ENCODE results near the gene PSMB3. TPM values are rescaled to one million over a fixed set of nuclear protein-coding genes. Genes with fewer than 3 reads are reported as not detected.

The PSMB3 gene
- 346 TPM for total RNA-seq (2021; ENCODE audit: unreplicated experiment)
- polyA plus RNA-seq (2012), result 387 and 435 TPM in 2 replicates
- percentile 75 among the genes with signal in this experiment for Bru-seq, nascent RNA
- BruChase-seq, experiment 1, labeled RNA remaining after a 6-hour chase, result percentile 86 among the genes with signal in this experiment
- percentile 74 among the genes with signal in this experiment for BruChase-seq, experiment 2, labeled RNA remaining after a 2-hour chase
- long read RNA-seq, transcript PSMB3-212 (5 exons, 552 nt), result minor isoform, 5 of 149 reads
- long read RNA-seq, transcript PSMB3-211 (6 exons, 773 nt), result major isoform, 133 of 149 reads
- long read RNA-seq, partial matches to known transcripts, result 7 of 149 reads
- long read RNA-seq, other reads (novel, unspliced or antisense), result 4 of 149 reads

DNA sequence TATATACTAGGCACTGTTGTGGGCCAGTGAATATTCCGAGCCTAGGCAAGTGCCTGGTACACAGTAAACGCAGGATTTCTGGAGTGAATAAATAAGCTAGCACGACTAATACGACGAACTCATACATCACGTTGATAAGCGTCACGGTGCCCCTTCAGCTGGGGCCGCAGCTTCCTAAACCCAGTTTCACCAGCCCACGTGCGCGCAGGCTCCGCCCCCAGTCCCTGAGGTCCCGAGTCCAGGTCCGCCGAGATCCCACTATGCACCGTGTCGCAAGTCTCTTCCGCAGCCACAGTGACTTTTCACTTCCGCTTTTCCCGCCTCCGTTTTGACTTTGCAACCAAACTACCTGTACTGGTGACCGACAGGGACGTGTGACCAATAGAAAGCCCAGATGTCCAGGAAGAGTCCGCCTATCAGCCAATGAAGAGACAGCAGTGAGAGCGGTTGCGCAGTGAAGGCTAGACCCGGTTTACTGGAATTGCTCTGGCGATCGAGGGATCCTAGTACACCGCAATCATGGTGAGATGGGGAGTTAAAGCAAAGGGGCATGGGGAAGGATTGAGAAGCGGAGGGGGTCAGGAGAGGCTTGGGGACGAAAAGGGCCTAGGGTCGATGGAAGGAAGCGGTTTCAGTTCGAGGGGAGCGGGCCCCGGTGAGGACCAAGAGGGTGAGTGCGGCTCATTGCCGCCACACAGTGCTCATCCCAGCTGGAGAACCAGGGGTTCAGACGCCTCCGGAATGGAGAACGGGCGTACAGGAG lies at the start of gene PSMB3:
TSS of gene PSMB3 (plus strand) at position 434 of the 763 bp plus-strand sequence. CDS start at position 520, 86 bp downstream.
- no TSS peak for BruUV-seq (replicated peaks)
- peak within 1 kb of the TSS; percentile 100 for H3K27ac ChIP-seq (ENCODE audit: low read depth, low read length)
- TF ChIP-seq, protein P1, sequence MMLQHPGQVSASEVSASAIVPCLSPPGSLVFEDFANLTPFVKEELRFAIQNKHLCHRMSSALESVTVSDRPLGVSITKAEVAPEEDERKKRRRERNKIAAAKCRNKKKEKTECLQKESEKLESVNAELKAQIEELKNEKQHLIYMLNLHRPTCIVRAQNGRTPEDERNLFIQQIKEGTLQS (IDR thresholded peaks at IDR 0.05), result no peak
- TF ChIP-seq, protein P2, sequence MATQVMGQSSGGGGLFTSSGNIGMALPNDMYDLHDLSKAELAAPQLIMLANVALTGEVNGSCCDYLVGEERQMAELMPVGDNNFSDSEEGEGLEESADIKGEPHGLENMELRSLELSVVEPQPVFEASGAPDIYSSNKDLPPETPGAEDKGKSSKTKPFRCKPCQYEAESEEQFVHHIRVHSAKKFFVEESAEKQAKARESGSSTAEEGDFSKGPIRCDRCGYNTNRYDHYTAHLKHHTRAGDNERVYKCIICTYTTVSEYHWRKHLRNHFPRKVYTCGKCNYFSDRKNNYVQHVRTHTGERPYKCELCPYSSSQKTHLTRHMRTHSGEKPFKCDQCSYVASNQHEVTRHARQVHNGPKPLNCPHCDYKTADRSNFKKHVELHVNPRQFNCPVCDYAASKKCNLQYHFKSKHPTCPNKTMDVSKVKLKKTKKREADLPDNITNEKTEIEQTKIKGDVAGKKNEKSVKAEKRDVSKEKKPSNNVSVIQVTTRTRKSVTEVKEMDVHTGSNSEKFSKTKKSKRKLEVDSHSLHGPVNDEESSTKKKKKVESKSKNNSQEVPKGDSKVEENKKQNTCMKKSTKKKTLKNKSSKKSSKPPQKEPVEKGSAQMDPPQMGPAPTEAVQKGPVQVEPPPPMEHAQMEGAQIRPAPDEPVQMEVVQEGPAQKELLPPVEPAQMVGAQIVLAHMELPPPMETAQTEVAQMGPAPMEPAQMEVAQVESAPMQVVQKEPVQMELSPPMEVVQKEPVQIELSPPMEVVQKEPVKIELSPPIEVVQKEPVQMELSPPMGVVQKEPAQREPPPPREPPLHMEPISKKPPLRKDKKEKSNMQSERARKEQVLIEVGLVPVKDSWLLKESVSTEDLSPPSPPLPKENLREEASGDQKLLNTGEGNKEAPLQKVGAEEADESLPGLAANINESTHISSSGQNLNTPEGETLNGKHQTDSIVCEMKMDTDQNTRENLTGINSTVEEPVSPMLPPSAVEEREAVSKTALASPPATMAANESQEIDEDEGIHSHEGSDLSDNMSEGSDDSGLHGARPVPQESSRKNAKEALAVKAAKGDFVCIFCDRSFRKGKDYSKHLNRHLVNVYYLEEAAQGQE (IDR thresholded peaks at IDR 0.05; ENCODE audit: low read depth), result no peak
- TF ChIP-seq RAD21 (IDR thresholded peaks at IDR 0.05; ENCODE audit: low read depth) (no peak), EZH2 (IDR thresholded peaks at IDR 0.05) (no peak), SIN3A (IDR thresholded peaks at IDR 0.05; ENCODE audit: low read depth) (peak; percentile 90), YY1 (IDR thresholded peaks at IDR 0.05; ENCODE audit: extremely low read depth, insufficient replicate concordance, low read depth, low read length) (peak; percentile 81), CBX3 (IDR thresholded peaks at IDR 0.05; ENCODE audit: low read depth) (no peak), POLR2A (IDR thresholded peaks at IDR 0.05; ENCODE audit: borderline replicate concordance, extremely low read depth, insufficient read depth, insufficient read length) (peak; percentile 58), POLR2AphosphoS5 (IDR thresholded peaks at IDR 0.05; ENCODE audit: low read depth, low read length) (peak; percentile 64), SRF (IDR thresholded peaks at IDR 0.05; ENCODE audit: low read depth) (no peak), ZFX (IDR thresholded peaks at IDR 0.05) (peak; percentile 44; the same call in 1 of the 2 replicates), EZH2phosphoT487 (IDR thresholded peaks at IDR 0.05; ENCODE audit: borderline replicate concordance) (no peak), FOSL1 (IDR thresholded peaks at IDR 0.05; ENCODE audit: low read depth) (no peak), CEBPB (IDR thresholded peaks at IDR 0.05; ENCODE audit: low read depth) (no peak; the same call in 1 of the 2 replicates), ELF1 (IDR thresholded peaks at IDR 0.05; ENCODE audit: borderline replicate concordance, low read depth) (no peak; the same call in 1 of the 2 replicates), TCF7L2 (IDR thresholded peaks at IDR 0.05; ENCODE audit: borderline replicate concordance, extremely low read depth, insufficient read depth, insufficient read length) (no peak), JUND (IDR thresholded peaks at IDR 0.05) (no peak)
- TF ChIP-seq, protein P3, sequence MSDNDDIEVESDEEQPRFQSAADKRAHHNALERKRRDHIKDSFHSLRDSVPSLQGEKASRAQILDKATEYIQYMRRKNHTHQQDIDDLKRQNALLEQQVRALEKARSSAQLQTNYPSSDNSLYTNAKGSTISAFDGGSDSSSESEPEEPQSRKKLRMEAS (IDR thresholded peaks at IDR 0.05), result peak; percentile 99
- TF ChIP-seq, protein P4, sequence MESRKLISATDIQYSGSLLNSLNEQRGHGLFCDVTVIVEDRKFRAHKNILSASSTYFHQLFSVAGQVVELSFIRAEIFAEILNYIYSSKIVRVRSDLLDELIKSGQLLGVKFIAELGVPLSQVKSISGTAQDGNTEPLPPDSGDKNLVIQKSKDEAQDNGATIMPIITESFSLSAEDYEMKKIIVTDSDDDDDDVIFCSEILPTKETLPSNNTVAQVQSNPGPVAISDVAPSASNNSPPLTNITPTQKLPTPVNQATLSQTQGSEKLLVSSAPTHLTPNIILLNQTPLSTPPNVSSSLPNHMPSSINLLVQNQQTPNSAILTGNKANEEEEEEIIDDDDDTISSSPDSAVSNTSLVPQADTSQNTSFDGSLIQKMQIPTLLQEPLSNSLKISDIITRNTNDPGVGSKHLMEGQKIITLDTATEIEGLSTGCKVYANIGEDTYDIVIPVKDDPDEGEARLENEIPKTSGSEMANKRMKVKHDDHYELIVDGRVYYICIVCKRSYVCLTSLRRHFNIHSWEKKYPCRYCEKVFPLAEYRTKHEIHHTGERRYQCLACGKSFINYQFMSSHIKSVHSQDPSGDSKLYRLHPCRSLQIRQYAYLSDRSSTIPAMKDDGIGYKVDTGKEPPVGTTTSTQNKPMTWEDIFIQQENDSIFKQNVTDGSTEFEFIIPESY (IDR thresholded peaks at IDR 0.05; ENCODE audit: extremely low read depth, insufficient replicate concordance, low read length), result peak; percentile 51

More for the DNA sequence above, at the start of gene PSMB3:
- Histone ChIP-seq H2AFZ (ENCODE audit: low read depth, low read length, poor library complexity, severe bottlenecking) (no peak within 1 kb of the TSS), H3K4me2 (ENCODE audit: low read length) (peak within 1 kb of the TSS; percentile 94), H3K9me3 (ENCODE audit: control insufficient read depth in 1 of 2, insufficient read depth in 1 of 2, low read depth in 1 of 2, low read length in 2 of 2) (no peaks in the 10 kb centered on the region), H3K79me2 (ENCODE audit: insufficient read depth, low read length) (peaks cover 66% of the 10 kb centered on the region), H3K27me3 (ENCODE audit: insufficient read depth, low read length) (no peaks in the 10 kb centered on the region), H3K9me2 (ENCODE audit: insufficient read depth) (no peaks in the 10 kb centered on the region), H4K20me1 (ENCODE audit: insufficient read depth) (no peaks in the 10 kb centered on the region), H3K36me3 (ENCODE audit: control insufficient read depth in 1 of 2, insufficient read depth in 2 of 2, low read length in 2 of 2) (peaks cover 18 to 29% of the 10 kb centered on the region in 2 experiments), H3K4me1 (ENCODE audit: control insufficient read depth in 1 of 2, insufficient read depth in 2 of 2, low read length in 2 of 2) (peaks cover 18 to 46% of the 10 kb centered on the region in 2 experiments), H3K9ac (ENCODE audit: low read length) (peak within 1 kb of the TSS; percentile 93), H3K4me3 (replicated peaks in 1 of 2; ENCODE audit: low read depth in 1 of 2, low read length in 2 of 2) (peak within 1 kb of the TSS; percentile 99 to 100)
- peak; percentile 100 for DNase-seq (ENCODE audit: low read depth, low spot score)
- ATAC-seq, result peak; percentile 77
- ChIA-PET CTCF (interaction anchor here (0.9 to 2.1 kb wide), 2 partner anchors 17 to 21 kb away, joined by 3 to 11 read pairs; no protein-coding TSS in a partner anchor), POLR2A (interaction anchor here (0.9 to 2.2 kb wide), 6 partner anchors 44 to 448 kb away, joined by 3 to 6 read pairs (median 4); partner anchors contain the start of genes RPL19 and RPL23), RAD21 (ENCODE audit: low non-redundant PET in 1 of 2, low total read pairs in 2 of 2, uncharacterized antibody in 2 of 2, unreplicated experiment in 2 of 2) (interaction anchor here in 1 of 2 experiments (0.6 kb wide), 1 partner anchor 116 kb away, joined by 3 read pairs; no protein-coding TSS in a partner anchor)
- intact Hi-C loops (cut with micrococcal nuclease), result loop anchor here (5.0 kb wide), 4 partner anchors 45 to 115 kb away; partner anchors contain the start of genes PIP4K2B and RPL23

Data from HCT116 (cell line).